Activated CD8-positive, alpha-beta T cell treated with anti-CD3 and anti-CD28 coated beads for 36 hours (primary cell): ENCODE measurements around the gene BBS5. TPM values are rescaled to one million over a fixed set of nuclear protein-coding genes. Genes with fewer than 3 reads are reported as not detected.
A peak's percentile ranks its signal among the peaks of the same experiment; 100 is the strongest.
"Not testable (repeated sequence)": the region's sequence is repeated elsewhere in the genome, so short reads cannot be mapped to it uniquely, and the experiment has no call there.

Experiments used
- ATAC-seq: fragments of 200-7000 bp; cut with Tn5 transposase; one replicate; pipeline ENCODE4 v1.10.0; 2021; ENCODE audit warnings: mild to moderate bottlenecking, moderate library complexity
- CTCF ChIA-PET: fragments of 350-600 bp; sonication (Branson Sonifier 250); formaldehyde crosslinking; loops from one replicate; lab custom pipeline; 2021; ENCODE audit warnings: antibody characterized with exemption; lab: Charles Lee
- POLR2A ChIA-PET: fragments of 350-600 bp; sonication (Branson Sonifier 250); formaldehyde crosslinking; loops from one replicate; lab custom pipeline; 2021; ENCODE audit warnings: antibody characterized with exemption; lab: Charles Lee
- DNase-seq: peaks from one replicate; pipeline ENCODE4 v3.0.0-alpha.2; 2020
- H3K27ac Mint-ChIP-seq: one replicate; pipeline ENCODE4 v1.8.0; 2021; ENCODE audit warnings: mild to moderate bottlenecking, mixed read lengths
- H3K27me3 Mint-ChIP-seq: one replicate; pipeline ENCODE4 v1.8.0; 2021; ENCODE audit warnings: mixed read lengths
- H3K36me3 Mint-ChIP-seq: one replicate; pipeline ENCODE4 v1.8.0; 2021; ENCODE audit warnings: low read depth, mixed read lengths
- H3K4me1 Mint-ChIP-seq: one replicate; pipeline ENCODE4 v1.8.0; 2021; ENCODE audit warnings: low read depth, mixed read lengths
- H3K4me3 Mint-ChIP-seq: one replicate; pipeline ENCODE4 v1.8.0; 2021; ENCODE audit warnings: mild to moderate bottlenecking, moderate library complexity, mixed read lengths
- H3K9me3 Mint-ChIP-seq: one replicate; pipeline ENCODE4 v1.8.0; 2021; ENCODE audit warnings: mixed read lengths
- intact Hi-C: fragments of 100-400 bp; cut with micrococcal nuclease; formaldehyde crosslinking; loops from one replicate; pipeline ENCODE4 v1.10.0; 2022
- total RNA-seq, 2 experiments: library from RNA; stranded (reverse); gene quantifications; one replicate each; pipeline ENCODE4 v1.2.3, GENCODE V29; 2021
- TF ChIP-seq, protein P1 (sequence below): fragments of 200-600 bp; IDR thresholded peaks from one replicate; pipeline ENCODE4 v1.8.0; 2022; ENCODE audit warnings: antibody characterized with exemption, mild to moderate bottlenecking

BBS5 gene
- total RNA-seq, 2 experiments from 2014 or later, result 2.6 to 3.2 TPM

DNA sequence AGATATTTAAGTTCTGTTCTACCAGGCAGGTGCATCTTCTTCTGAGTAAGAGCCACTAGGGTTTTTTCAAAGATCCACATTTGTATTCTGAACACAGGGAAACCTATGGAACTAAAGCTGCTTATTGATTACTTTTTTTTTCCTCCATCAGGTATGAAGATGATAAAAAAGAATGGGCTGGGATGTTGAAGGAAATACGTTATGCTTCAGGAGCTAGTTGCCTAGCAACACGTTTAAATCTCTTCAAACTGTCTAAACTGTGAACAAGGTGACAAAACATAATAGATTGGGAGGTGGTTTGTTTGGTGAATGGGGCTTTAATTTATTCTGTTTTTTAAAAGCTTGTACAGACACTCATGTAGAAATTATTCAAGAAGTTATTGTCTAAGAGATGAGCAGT is 46.1 kb downstream of the BBS5 start:
- intact Hi-C loops, result loop anchor here (5.0 kb wide), 1 partner anchor 402 kb away; no protein-coding TSS in a partner anchor
- ATAC-seq (no peak), DNase-seq (no peak)
- POLR2A ChIA-PET, result no interaction called here
- H3K36me3 Mint-ChIP-seq, result peaks cover 1% of the 10 kb centered on the region
- CTCF ChIA-PET, result no interaction called here
- H3K4me3 Mint-ChIP-seq, result no peak overlapping the region
- no peaks in the 10 kb centered on the region for H3K9me3 Mint-ChIP-seq
- no peaks in the 10 kb centered on the region for H3K27me3 Mint-ChIP-seq
- no peaks in the 10 kb centered on the region for H3K4me1 Mint-ChIP-seq
- TF ChIP-seq, protein P1, sequence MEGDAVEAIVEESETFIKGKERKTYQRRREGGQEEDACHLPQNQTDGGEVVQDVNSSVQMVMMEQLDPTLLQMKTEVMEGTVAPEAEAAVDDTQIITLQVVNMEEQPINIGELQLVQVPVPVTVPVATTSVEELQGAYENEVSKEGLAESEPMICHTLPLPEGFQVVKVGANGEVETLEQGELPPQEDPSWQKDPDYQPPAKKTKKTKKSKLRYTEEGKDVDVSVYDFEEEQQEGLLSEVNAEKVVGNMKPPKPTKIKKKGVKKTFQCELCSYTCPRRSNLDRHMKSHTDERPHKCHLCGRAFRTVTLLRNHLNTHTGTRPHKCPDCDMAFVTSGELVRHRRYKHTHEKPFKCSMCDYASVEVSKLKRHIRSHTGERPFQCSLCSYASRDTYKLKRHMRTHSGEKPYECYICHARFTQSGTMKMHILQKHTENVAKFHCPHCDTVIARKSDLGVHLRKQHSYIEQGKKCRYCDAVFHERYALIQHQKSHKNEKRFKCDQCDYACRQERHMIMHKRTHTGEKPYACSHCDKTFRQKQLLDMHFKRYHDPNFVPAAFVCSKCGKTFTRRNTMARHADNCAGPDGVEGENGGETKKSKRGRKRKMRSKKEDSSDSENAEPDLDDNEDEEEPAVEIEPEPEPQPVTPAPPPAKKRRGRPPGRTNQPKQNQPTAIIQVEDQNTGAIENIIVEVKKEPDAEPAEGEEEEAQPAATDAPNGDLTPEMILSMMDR, result no peak
- no peak overlapping the region for H3K27ac Mint-ChIP-seq

DNA sequence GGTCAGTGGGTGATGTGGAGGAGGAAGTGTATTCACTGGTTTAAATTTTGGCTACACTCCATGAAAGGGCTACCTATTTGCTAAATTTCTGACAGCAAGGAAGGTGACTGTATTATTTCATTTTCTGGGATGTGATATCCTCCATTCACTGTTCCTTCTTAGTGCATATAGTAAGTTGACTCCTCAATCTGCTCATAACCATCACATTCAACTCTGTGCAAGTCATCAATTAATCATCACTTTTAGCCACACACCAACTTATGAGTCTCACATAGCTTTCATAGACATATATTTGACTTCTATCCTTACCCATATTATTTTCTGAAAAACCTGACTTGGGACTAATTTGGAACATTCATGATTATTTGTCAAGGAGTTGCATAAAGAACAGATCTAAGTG is 47.2 kb downstream of the BBS5 start:
- no peaks in the 10 kb centered on the region for H3K9me3 Mint-ChIP-seq
- POLR2A ChIA-PET, result no interaction called here
- no peak overlapping the region for H3K27ac Mint-ChIP-seq
- DNase-seq (no peak), ATAC-seq (no peak)
- H3K36me3 Mint-ChIP-seq, result peaks cover 1% of the 10 kb centered on the region
- H3K4me3 Mint-ChIP-seq, result no peak overlapping the region
- intact Hi-C loops, result loop anchor here (5.0 kb wide), 1 partner anchor 401 kb away; no protein-coding TSS in a partner anchor
- H3K4me1 Mint-ChIP-seq, result no peaks in the 10 kb centered on the region
- TF ChIP-seq, protein P1, result no peak
- H3K27me3 Mint-ChIP-seq, result no peaks in the 10 kb centered on the region
- CTCF ChIA-PET, result interaction anchor here (0.8 kb wide), 1 partner anchor 188 kb away, joined by 3 read pairs; no protein-coding TSS in a partner anchor

DNA sequence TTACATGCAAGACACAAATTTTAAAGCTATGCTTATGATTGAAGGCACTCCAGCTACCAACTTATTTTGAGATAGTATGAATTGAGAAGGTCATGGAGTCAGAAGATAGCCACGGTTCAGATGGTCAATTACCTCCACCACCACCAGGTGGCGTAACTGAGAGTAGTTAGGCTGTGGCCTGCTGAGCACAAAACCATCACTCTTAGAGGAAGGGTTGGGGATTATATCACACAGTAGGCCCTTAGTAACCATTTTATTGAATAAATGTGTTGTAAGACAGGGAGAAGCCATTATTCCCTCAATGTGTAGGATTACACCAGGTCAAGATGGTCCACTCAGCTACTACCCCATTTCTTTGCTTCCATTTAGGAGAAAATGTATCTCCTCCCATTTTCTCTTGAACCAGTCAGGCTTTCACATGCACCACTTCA is 49.0 kb downstream of the BBS5 start:
- Mint-ChIP-seq H3K9me3 (no peaks in the 10 kb centered on the region), H3K27ac (no peak overlapping the region), H3K27me3 (no peaks in the 10 kb centered on the region), H3K36me3 (peaks cover 4% of the 10 kb centered on the region), H3K4me1 (no peaks in the 10 kb centered on the region), H3K4me3 (no peak overlapping the region)
- TF ChIP-seq, protein P1, result peak; percentile 83
- CTCF ChIA-PET, result interaction anchor here (0.6 to 1.8 kb wide), 26 partner anchors 8 to 414 kb away, joined by 3 to 9 read pairs (median 4); partner anchors contain the start of genes BBS5 and KLHL41
- POLR2A ChIA-PET, result interaction anchor here (1.3 kb wide), 1 partner anchor 57 kb away, joined by 3 read pairs; no protein-coding TSS in a partner anchor
- peak; percentile 88 for DNase-seq
- intact Hi-C loops, result loop anchor here (5.0 kb wide), 1 partner anchor 399 kb away; no protein-coding TSS in a partner anchor
- peak; percentile 97 for ATAC-seq

DNA sequence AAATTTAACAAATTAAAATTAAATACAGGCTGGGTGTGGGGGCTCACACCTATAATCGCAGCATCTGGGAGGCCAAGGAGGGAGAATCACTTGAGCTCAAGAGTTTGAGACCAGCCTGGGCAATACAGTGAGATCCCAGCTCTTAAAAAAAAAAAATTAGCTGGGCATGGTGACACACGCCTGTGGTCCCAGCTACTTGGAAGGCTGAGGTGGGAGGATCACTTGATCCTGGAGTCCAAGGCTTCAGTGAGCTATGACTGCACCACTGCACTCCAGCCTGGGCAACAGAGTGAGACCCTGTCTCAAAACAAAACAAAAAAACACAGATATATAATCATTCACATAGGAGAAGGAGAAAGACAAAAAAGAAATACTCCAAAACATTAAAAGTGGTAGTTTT is 60.2 kb downstream of the BBS5 start:
- intact Hi-C loops, POLR2A ChIA-PET, ATAC-seq: not testable (repeated sequence)

DNA sequence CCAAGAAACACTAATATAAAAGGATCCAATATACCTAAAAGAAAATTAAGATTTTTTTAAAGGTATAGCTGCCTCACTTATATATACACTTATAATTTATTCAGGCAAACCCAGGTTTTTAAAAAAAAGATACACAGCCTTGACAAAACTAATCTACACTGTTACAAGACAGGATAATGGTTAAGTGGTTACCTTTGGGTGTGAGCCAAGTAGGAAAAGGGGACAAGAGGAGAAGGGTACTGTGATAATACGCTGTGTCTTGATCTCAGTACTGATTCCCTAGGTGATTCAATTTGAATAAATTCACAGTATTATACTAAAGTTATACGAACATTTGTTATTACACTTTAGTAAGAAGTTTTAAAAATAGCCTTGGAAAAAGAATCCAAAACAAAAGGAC is 60.9 kb downstream of the BBS5 start:
- Mint-ChIP-seq H3K36me3 (peaks cover 14% of the 10 kb centered on the region), H3K27ac (no peak overlapping the region), H3K4me3 (no peak overlapping the region), H3K9me3 (no peaks in the 10 kb centered on the region), H3K27me3 (no peaks in the 10 kb centered on the region), H3K4me1 (no peaks in the 10 kb centered on the region)
- CTCF ChIA-PET, result no interaction called here
- TF ChIP-seq, protein P1, result no peak
- no peak for DNase-seq
- intact Hi-C loops, result no loop called here
- POLR2A ChIA-PET, result no interaction called here
- ATAC-seq, result no peak

More for the DNA sequence above, 60.2 kb downstream of the BBS5 start:
- H3K4me1 Mint-ChIP-seq, H3K27ac Mint-ChIP-seq, DNase-seq, H3K27me3 Mint-ChIP-seq, H3K9me3 Mint-ChIP-seq, H3K4me3 Mint-ChIP-seq: not testable (repeated sequence)
- CTCF ChIA-PET, result interaction anchor here (0.8 kb wide), 1 partner anchor 11 kb away, joined by 5 read pairs; no protein-coding TSS in a partner anchor
- H3K36me3 Mint-ChIP-seq, result peaks cover 12% of the 10 kb centered on the region
